Mammary epithelial cell (primary cell): ENCODE measurements around the gene NMNAT2.

Source experiments
- EZH2 ChIP-seq: IDR thresholded peaks from 2 replicates; pipeline ENCODE4 v1.6.1; 2012; ENCODE audit warnings: low read length, inconsistent platforms, borderline replicate concordance
- TF ChIP-seq, protein P1 (sequence below), 2 donors: IDR thresholded peaks in 1 of 2; conservative IDR thresholded peaks in 1 of 2; 2 replicates each; pipeline ENCODE4 v1.5.1; 2011 to 2012; ENCODE audit warnings: inconsistent platforms in 2 of 2, low read length in 2 of 2, mild to moderate bottlenecking in 2 of 2, control low read depth in 1 of 2, low read depth in 1 of 2; ENCODE audit not compliant: insufficient read depth in 1 of 2; ENCODE audit errors: extremely low read depth in 1 of 2

GRCh38 chr1:183303901-183304300 is 114.3 kb downstream of the NMNAT2 start:
- TF ChIP-seq, protein P1, sequence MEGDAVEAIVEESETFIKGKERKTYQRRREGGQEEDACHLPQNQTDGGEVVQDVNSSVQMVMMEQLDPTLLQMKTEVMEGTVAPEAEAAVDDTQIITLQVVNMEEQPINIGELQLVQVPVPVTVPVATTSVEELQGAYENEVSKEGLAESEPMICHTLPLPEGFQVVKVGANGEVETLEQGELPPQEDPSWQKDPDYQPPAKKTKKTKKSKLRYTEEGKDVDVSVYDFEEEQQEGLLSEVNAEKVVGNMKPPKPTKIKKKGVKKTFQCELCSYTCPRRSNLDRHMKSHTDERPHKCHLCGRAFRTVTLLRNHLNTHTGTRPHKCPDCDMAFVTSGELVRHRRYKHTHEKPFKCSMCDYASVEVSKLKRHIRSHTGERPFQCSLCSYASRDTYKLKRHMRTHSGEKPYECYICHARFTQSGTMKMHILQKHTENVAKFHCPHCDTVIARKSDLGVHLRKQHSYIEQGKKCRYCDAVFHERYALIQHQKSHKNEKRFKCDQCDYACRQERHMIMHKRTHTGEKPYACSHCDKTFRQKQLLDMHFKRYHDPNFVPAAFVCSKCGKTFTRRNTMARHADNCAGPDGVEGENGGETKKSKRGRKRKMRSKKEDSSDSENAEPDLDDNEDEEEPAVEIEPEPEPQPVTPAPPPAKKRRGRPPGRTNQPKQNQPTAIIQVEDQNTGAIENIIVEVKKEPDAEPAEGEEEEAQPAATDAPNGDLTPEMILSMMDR (conservative IDR thresholded peaks at IDR 0.05 in 1 of 2, IDR thresholded peaks at IDR 0.05 in 1 of 2; ENCODE audit: extremely low read depth in 1 of 2, insufficient read depth in 1 of 2, low read depth in 1 of 2, low read length in 2 of 2), result no peak
- TF ChIP-seq EZH2, result no peak
